Tongue (tissue), 2 donors: ENCODE results near the gene VPS41. TPM values are rescaled to one million over a fixed set of nuclear protein-coding genes. Genes with fewer than 3 reads are reported as not detected.

ENCODE experiments used
- DNase-seq: peaks from one replicate; pipeline ENCODE4 v3.0.0-alpha.2; 2015
- total RNA-seq: library from RNA; depleted of rRNA; stranded (reverse); fragments of >200 nt; gene quantifications from one replicate; pipeline ENCODE4 v1.2.3, GENCODE V29; 2014

Gene VPS41
- total RNA-seq, 1 donor from 2014 or later = 69.6 TPM

DNA sequence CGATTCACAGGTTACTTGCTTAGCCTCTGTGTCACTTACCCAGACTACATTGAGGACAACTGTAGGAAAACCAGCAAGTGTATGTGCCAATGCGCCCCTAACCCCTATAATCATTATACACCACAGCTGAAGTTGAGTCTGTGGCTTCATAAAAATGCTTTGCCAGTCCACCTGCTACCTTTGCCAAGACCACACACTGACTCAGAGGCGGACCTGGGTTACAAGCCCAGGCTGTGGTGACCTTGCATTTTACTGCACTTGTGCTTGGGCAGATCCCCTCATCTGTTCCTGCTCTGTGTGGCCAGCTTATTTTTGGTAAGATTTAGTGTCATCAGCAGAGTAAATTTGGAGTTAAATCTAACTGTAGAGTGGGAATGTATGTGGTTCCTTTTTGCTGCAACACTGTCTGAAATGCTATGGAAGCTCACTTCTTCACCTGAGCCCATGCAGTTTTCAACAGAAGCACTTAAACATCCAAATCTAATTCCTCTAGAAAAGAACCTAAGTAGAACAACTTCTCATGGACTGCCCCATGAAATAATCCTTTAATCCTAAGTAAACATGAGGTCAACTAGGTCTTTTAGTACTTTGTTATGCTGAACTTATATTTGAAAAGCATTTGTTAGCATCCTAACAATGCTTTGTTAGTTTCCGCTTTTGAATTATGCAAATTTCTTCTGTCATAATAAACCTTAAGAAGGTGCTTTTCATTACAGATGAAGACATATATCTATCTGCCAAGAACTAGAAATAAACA lies 181.6 kb downstream of the VPS41 start:
- DNase-seq = no peak

DNA sequence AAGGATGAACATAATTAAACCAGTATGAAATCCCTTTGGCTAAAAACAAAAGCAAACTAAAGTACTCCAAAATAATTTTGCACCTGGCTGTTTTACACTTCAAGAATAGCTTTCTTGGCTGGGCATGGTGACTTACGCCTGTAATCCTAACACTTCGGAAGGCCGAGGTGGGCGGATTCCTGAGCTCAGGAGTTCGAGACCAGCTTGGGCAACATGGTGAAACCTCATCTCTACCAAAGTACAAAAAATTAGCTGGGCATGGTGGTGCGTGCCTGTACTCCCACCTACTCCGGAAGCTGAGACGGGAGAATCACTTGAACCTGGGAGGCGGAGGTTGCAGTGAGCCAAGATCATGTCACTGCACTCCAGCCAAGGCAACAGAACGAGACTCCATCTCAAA lies 185.7 kb downstream of the VPS41 start:
- no peak for DNase-seq

DNA sequence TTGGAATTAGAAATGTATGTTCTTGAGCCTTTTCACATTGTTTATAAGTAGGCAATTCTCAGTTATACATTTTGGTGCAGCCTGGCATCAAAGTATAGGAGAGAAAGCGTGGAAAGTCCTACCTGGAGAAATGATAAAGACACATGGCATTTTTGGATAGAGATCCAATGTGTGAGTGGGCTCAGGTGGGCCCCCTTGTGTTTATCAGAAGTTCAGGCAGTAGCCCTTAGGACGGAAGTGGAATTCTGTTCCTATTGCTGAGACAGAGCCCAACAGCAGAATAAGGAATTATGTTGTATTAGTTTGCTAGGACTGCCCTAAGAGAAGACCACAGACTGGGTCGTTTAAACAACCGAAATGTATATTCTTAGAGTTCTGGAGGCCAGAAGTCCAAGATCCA lies 192.6 kb downstream of the VPS41 start:
- DNase-seq = no peak

DNA sequence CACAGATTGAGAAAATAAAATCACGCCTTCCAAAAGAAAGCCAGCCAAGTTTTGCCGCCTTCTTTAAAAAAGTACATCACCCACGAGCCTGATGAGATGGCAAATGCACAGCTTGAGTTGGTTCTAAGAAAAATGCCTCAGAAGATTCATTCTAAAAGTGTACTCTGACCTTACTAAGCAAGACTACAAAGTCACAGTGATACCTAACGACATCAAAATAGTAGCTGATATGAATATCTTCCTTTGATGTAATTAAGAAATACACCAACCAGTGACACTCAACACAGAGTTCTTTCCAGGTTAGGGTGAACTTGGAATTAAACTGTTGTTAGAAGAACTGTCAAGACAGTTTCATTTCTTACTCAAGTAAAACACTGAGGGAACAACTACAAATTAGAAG lies 199.9 kb downstream of the VPS41 start:
- no peak for DNase-seq

DNA sequence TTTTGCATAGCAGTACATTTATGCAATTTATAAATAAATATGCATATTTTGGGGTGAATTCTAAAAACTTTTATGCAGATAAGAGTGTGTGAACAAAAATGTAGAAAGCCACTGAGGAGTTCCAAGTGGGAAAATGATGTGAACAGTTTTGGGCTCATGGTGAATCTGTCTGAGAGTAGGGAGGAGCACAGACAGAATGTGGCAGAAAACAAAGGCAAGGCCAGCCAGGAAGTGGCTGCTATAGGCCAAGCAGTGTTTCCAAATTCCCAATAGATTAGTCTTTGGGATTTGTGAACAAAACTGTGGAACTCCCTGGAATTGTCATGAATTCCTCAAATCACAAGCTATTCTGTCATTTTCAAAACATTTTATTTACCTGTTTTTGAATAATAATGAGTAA lies 204.2 kb downstream of the VPS41 start:
- no peak for DNase-seq

DNA sequence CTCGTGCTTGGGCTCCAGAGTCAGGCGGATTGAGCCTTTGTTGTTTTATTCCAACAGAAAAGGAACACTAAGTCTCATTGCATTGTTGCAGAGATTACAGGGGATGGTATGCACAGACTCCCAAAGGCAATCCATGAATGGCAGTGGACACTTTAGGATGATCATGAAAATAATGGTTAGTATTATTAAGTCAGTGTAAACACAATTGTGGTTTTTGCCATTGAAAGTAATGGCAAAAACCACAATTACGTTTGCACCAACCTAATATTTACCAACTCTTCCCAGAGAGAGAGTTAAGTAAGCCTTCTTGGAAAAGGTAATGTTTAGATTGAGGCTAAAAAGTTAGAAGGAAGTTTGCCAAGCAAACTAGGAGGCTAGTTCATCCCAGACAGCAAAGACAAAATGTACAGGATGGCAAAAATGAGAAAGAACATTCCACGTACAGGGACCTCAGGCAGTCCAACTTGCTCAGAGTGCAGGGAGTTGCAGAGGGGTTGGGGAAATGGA lies 204.9 kb downstream of the VPS41 start:
- no peak for DNase-seq

DNA sequence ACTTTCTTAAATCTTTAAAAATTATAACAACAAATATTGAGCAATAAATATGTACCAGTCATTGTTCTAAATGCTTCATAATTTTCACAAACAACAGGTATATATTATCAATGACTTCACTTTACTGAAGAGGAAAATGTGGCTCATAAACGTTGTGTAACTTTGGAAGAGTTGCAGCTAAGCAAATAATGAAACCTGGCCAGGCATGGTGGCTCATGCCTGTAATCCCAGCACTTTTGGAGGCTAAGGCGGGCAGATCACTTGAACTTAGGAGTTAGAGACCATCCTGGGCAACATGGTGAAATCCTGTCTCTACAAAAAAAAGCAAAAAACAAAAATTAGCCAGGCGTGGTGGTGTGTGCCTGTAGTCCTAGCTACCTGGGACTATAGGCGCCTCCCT lies 205.9 kb downstream of the VPS41 start:
- no peak for DNase-seq

DNA sequence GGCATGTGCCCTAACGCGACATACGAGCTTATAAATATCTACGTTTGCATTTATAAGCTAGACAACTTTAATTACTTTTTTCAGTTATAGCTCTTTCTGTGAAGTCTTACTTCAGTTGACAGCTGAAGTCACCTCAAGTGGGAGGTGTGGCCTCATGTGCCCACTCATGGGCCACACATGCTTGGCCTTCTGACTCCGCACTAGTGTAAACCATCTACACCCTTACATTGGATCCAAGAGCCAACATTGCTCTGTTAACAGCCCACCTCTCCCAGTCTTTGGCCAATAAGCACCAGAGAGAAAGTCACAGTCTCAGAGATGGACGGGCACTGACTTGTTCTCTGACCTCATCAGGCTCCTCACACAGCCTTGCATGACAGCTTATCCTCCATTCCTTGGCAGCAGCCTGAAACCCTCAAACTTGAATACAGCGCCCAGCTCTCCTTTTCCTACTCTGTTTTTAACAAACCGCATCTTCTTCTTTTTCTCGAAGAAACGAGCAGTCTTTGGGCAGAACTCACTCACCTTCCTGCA lies 206.9 kb downstream of the VPS41 start:
- DNase-seq = no peak

DNA sequence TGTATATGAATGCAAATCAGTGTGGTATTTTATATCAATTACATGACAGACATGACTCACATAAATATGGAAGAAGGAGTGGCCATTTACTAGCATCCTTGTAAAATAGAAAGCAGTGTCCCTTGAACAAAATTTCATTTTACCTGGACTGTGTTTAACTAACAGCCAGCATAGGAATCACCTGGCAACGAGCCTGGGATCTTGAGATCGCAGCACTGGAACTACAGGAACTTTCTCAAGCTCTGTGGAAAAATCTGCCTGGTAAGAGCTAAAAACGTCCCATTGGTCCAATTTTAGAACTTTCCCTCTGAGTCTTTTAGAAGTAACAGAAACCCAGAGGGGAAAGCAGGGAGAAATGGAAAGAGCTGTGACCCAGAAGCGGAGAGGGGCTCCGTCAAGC lies 208.9 kb downstream of the VPS41 start:
- peak; percentile 30 for DNase-seq

DNA sequence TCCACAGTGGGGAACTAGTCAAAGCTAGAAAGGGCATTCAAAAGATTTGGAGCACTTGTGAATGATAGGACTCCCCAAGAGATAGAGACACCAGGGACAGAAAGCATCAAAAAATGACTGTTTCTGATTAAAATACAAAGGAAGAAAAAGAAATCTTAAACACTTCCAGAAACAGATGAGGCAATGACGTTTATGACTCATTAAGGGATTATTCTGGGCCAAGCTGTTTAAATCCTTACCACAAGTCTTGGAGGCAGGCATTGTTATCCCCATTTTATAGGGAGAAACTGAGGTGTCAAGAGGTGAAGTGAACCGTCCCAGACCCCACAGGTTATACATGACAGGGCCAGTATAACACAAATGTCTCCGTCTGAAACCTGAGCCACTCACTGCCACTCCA lies 209.5 kb downstream of the VPS41 start:
- DNase-seq = no peak

DNA sequence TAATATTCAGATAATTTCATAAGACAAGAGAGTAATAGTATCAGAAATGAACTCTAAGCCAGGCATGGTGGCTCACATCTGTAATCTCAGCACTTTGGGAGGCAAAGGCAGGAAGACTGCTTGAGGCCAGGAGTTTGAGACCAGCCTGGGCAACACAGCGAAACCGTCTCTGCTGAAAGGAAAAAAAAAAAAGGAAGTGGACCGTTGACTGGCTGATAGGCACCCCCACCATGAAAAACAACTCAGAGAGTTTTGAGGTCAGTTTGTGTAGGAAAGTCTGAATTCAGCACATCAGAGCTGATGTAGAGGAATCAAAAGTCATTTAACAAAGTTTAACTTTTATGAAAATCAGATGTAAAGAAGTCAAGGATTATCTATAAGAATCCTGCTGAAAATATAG lies 214.7 kb downstream of the VPS41 start:
- DNase-seq = no peak

DNA sequence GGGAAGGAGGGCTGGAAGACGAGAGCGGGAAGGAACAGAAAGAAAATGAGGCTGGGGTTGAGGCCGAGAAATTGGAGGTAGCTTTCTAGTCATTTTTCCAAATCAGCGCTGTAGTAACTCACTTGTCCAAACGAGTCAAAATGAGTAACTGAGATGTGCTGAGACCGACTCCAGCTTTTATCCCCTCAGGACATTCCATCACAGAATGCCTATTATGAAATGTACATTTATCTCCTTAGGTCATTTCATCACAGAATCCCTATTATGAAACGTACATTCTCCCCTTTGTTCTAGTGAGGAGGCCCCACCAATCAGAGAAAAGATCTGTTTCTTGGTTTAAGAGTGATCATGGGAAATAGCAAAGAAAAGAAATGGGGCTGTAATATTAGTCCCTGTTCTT lies 222.1 kb downstream of the VPS41 start:
- no peak for DNase-seq

DNA sequence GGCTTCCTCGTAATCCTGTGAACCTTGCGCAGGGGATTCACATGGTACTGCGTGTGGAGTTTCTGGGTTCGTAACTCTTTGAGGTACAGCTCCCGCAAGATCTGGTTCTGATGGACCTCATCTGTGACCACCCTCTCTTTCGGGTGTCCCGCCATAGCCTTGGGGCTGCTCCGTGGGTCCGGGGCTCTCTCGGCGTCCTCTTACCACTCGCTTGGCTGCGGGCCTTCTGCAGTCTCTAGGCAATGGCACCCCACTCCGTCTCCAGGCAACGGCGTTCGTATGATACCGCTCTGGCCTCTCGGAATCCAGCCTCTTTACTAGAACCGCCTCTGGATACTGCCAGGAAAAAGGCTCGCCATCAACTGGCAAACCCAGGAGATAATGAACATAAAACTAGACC lies 223.1 kb downstream of the VPS41 start:
- DNase-seq = no peak

DNA sequence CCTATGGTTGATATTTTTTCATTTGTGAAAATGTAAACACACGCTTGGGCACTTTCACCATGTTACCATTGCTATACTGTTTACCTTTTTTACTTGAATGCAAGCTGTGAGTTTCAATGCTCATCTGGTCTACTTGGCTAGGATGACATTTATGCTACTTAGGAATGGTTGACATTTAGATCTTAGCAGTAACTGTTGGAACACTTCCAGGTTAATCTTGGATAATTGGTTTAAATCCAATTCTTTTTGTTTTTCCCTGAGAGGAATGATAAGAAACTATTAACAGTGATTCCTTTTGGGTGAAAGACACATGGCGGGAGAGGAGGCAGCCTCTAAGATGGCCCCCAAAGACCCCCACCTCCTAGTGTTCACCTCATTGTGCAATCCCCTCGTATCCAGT lies 226.4 kb downstream of the VPS41 start:
- no peak for DNase-seq

DNA sequence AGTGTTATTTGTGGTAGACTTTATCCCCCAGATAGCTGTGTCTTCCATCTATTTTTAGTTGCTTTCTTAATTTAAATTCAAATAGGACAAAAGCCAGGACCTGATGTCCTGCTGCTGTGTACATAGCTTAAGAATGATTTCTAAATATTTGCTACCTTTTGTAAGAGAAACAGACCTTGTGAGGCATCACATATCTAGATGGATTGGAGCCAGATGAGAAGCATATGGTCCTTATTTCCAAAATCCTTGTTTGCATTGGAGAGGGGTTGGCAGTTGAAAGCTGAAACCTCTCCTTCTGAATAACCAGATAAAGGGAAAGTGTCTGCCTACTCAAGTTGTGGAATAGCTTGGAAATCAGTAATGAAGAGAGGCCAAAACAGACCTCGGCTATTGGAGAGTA lies 227.1 kb downstream of the VPS41 start:
- no peak for DNase-seq

DNA sequence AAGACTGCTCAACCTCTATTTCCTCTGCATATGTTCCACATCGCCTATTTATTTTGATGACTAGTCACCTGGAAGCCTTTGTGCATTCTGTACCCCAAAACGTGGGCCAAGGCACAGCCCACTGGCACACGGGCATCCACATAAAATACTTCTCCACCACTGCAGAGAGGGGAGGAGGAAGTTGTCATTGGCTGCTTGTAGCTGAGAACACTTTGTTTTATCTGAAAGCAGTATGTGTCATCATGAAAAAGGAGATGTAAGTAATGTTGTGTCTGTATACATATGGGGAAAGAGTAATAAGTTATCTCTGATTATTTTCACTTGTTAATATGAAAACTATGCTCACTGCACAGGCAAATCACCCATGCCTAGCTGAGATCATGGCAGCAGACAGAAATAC lies 229.6 kb downstream of the VPS41 start:
- DNase-seq = no peak

DNA sequence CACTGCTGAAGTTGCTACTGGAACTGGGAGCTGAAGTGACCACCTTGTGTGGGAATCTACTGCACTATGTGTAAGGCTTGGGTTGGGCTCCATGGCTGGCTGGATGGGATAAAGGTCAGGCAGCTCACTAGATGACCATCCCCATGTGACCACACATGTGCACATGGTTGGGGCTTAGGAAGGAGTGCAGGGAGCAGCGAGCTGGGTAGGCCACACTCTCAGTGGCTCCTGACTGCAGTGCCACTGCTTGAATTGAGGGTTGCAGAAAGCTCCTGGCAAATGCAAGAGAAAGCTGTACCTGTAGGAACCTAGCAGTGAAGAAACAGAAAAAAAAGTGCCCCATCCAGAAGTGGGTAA lies 230.3 kb downstream of the VPS41 start:
- DNase-seq = no peak

DNA sequence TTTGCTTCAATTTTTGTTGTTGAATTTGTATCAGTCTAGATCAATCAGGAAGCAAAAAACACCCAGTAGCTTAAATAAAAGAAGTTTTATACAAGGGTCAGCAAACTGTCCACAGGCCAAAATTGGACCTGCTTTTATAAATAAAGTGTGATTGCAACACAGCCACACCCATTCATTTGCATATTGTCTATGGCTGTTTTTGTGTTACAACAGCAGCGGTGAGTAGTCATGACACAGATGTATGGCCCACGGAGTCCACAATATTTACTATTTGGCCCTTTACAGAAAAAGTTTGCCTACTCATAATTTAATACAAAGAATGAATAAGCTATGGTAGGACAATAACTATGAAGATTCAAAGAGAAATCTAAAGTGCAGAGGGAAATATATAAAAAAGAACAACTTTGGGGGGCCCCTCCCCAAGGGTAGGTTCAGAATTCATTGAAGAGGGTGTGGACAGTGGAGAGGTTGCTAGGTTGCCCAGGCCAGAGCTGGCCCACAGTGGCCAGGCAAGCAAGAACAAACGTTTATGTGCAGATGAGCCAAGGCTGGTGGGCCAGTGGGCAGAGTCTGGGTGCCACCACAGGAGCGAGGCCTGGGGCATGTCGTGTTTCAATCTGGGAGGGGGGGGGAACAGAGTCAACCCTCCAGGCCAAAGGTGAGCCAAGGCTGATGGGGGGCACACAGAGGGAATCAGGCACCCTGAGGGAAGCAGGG lies 230.9 kb downstream of the VPS41 start:
- DNase-seq = no peak

DNA sequence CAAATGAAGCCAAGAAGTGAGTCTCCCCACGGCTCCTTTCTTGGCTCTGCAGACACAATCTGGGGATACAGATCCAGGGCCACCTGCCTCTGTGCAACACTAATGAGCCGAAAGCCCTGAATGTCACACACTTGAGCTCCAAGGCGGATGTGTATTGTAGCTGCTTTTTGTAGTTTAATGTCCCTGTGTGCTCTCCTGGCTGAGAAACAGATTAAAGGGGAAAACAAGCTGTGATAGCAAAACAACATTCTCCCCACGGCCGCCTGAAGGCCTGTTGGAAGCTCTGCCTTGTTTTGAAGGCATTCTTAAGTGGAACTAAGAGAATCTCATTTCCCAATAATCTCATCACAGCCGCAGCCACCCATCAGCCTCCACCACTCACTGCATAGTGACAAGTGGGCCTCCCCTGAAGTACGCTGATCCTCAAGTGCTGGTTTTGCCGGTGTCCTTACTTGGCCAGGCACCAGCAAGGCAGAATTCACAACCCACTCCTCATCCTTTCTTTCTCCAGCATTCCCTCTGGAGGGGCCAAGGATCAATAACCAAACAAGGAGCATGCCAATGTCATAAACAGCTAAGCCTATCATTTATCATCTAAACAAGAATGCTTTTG lies 233.4 kb downstream of the VPS41 start:
- peak; percentile 39 for DNase-seq

DNA sequence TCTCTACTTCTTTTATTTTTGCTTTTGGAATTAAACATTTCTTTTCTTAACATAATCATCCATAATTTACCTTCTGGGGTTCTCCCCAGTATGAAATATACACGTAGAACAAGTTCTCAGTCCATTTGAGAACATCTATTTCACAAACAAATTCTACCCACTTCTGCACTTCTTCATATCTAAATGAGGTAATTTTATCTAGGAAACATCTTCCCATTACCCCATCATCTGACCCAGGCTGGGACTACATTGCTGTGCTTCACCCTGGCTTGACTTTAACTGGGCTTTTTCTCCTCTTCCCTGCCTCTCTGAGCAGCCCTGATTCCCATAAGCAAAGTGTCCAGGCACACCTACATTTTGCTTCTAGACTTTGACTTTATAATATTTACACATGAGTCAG lies 234.5 kb downstream of the VPS41 start:
- DNase-seq = no peak

DNA sequence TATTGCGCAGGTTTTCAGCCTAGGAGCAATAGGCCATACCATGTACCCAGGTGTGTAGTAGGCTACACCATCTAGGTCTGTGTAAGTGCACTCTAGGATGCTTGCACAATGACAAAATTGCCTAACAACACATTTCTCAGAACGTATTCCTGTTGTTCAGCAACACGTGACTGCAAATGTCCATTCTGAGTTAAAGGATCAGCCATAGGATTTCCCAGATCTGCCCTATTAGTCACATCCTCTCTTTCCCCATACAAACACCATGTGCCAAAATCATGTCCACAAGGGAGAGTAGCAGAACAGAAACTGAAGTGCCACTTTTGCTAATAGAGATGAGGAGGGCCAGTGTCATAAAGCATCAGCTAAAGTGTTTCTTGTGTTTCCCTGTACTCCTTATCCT lies 235.2 kb downstream of the VPS41 start:
- DNase-seq = no peak
